Measurements from ENCODE around the gene SRRT.
"Not testable (repeated sequence)": the region's sequence is repeated elsewhere in the genome, so short reads cannot be mapped to it uniquely, and the experiment has no call there.

The SRRT gene

GRCh38 chr7:100874577-100875355, at the start of gene SRRT:
TSS of gene SRRT (plus strand) at chr7:100875103. CDS start at chr7:100875591, 488 bp downstream.
- DNase-seq (ENCODE audit: low spot score), result peak; percentile 98

GRCh38 chr7:100825215-100825671, 49.7 kb upstream of the SRRT start:
- no peak for DNase-seq (ENCODE audit: low spot score)

- peak; percentile 64 for DNase-seq (ENCODE audit: low spot score)
Measured at GRCh38 chr7:100825751-100826513, 49.0 kb upstream of the SRRT start.

GRCh38 chr7:100826514-100827329, 48.2 kb upstream of the SRRT start:
- no peak for DNase-seq (ENCODE audit: low spot score)

GRCh38 chr7:100827330-100828226, 47.3 kb upstream of the SRRT start, which contains the start of gene EPHB4:
TSS of gene EPHB4 (minus strand) at chr7:100827523. CDS start at chr7:100827030, 493 bp downstream.
- DNase-seq (ENCODE audit: low spot score), result peak; percentile 84

GRCh38 chr7:100829150-100829716, 45.7 kb upstream of the SRRT start:
- no peak for DNase-seq (ENCODE audit: low spot score)

- DNase-seq (ENCODE audit: low spot score), result no peak
Measured at GRCh38 chr7:100830396-100830795, 44.5 kb upstream of the SRRT start.

- no peak for DNase-seq (ENCODE audit: low spot score)
Measured at GRCh38 chr7:100832281-100832633, 42.6 kb upstream of the SRRT start.

- DNase-seq (ENCODE audit: low spot score), result no peak
Measured at GRCh38 chr7:100835903-100836811, 38.7 kb upstream of the SRRT start.

GRCh38 chr7:100836812-100837098, 38.1 kb upstream of the SRRT start:
- no peak for DNase-seq (ENCODE audit: low spot score)

- DNase-seq (ENCODE audit: low spot score), result peak; percentile 94
Measured at GRCh38 chr7:100837099-100837836, 37.6 kb upstream of the SRRT start.

- no peak for DNase-seq (ENCODE audit: low spot score)
Measured at GRCh38 chr7:100839361-100839760, 35.5 kb upstream of the SRRT start.

GRCh38 chr7:100840470-100841100, 34.3 kb upstream of the SRRT start:
- DNase-seq (ENCODE audit: low spot score), result no peak

GRCh38 chr7:100847360-100847759, 27.5 kb upstream of the SRRT start:
- DNase-seq (ENCODE audit: low spot score), result no peak

GRCh38 chr7:100852048-100852872, 22.6 kb upstream of the SRRT start, which contains the start of gene SLC12A9:
TSS of gene SLC12A9 (plus strand) at chr7:100852713. CDS start at chr7:100854198, 1,485 bp downstream.
- DNase-seq (ENCODE audit: low spot score), result peak; percentile 98

- no peak for DNase-seq (ENCODE audit: low spot score)
Measured at GRCh38 chr7:100854146-100854895, 20.6 kb upstream of the SRRT start.

- not testable (repeated sequence) for DNase-seq (ENCODE audit: low spot score)
Measured at GRCh38 chr7:100854899-100855298, 20.0 kb upstream of the SRRT start.
